Measurements from ENCODE around the gene SLC39A11.

SLC39A11 gene

GRCh38 chr17:72884066-72884465, 208.4 kb downstream of the SLC39A11 start:
- no peak for TF ChIP-seq CTCF (IDR thresholded peaks at IDR 0.05; ENCODE audit: low read depth, low read length)
- no peak for TF ChIP-seq EZH2phosphoT487 (IDR thresholded peaks at IDR 0.05; ENCODE audit: low read depth)
- Histone ChIP-seq H3K27me3 (ENCODE audit: low read depth, low read length) (no peaks in the 10 kb centered on the region), H3K27ac (ENCODE audit: low read length) (no peak overlapping the region), H3K9ac (ENCODE audit: low read length) (no peak overlapping the region), H3K79me2 (ENCODE audit: low read length) (no peaks in the 10 kb centered on the region), H2AFZ (ENCODE audit: low read depth, low read length) (no peak overlapping the region), H4K20me1 (ENCODE audit: insufficient read depth, low read length) (no peaks in the 10 kb centered on the region), H3K4me2 (ENCODE audit: low read length) (no peak overlapping the region), H3K36me3 (replicated peaks; ENCODE audit: low read depth, low read length) (peaks cover 19% of the 10 kb centered on the region), H3K9me3 (ENCODE audit: insufficient read depth, low read length) (peaks cover 18% of the 10 kb centered on the region), H3K4me3 (ENCODE audit: low read length) (no peak overlapping the region), H3K4me1 (ENCODE audit: low read length) (peaks cover 22% of the 10 kb centered on the region)

GRCh38 chr17:72883351-72883750, 209.1 kb downstream of the SLC39A11 start:
- TF ChIP-seq CTCF (IDR thresholded peaks at IDR 0.05; ENCODE audit: low read depth, low read length), result no peak
- TF ChIP-seq EZH2phosphoT487 (IDR thresholded peaks at IDR 0.05; ENCODE audit: low read depth), result no peak
- no peaks in the 10 kb centered on the region for H4K20me1 ChIP-seq (ENCODE audit: insufficient read depth, low read length)
- no peak overlapping the region for H2AFZ ChIP-seq (ENCODE audit: low read depth, low read length)
- H3K27ac ChIP-seq (ENCODE audit: low read length), result no peak overlapping the region
- H3K9ac ChIP-seq (ENCODE audit: low read length), result no peak overlapping the region
- H3K79me2 ChIP-seq (ENCODE audit: low read length), result no peaks in the 10 kb centered on the region
- peaks cover 18% of the 10 kb centered on the region for H3K4me1 ChIP-seq (ENCODE audit: low read length)
- H3K9me3 ChIP-seq (ENCODE audit: insufficient read depth, low read length), result peaks cover 22% of the 10 kb centered on the region
- H3K36me3 ChIP-seq (replicated peaks; ENCODE audit: low read depth, low read length), result peaks cover 23% of the 10 kb centered on the region
- H3K27me3 ChIP-seq (ENCODE audit: low read depth, low read length), result no peaks in the 10 kb centered on the region
- no peak overlapping the region for H3K4me3 ChIP-seq (ENCODE audit: low read length)
- H3K4me2 ChIP-seq (ENCODE audit: low read length), result no peak overlapping the region

- Histone ChIP-seq H3K9ac (ENCODE audit: low read length) (no peak overlapping the region), H2AFZ (ENCODE audit: low read depth, low read length) (no peak overlapping the region), H3K27me3 (ENCODE audit: low read depth, low read length) (no peaks in the 10 kb centered on the region), H3K36me3 (replicated peaks; ENCODE audit: low read depth, low read length) (peaks cover 26% of the 10 kb centered on the region), H3K4me1 (ENCODE audit: low read length) (peaks cover 9% of the 10 kb centered on the region), H4K20me1 (ENCODE audit: insufficient read depth, low read length) (no peaks in the 10 kb centered on the region), H3K9me3 (ENCODE audit: insufficient read depth, low read length) (peaks cover 22% of the 10 kb centered on the region), H3K79me2 (ENCODE audit: low read length) (no peaks in the 10 kb centered on the region), H3K4me3 (ENCODE audit: low read length) (no peak overlapping the region), H3K27ac (ENCODE audit: low read length) (no peak overlapping the region), H3K4me2 (ENCODE audit: low read length) (no peak overlapping the region)
- TF ChIP-seq EZH2phosphoT487 (IDR thresholded peaks at IDR 0.05; ENCODE audit: low read depth) (no peak), CTCF (IDR thresholded peaks at IDR 0.05; ENCODE audit: low read depth, low read length) (no peak)
Observed at GRCh38 chr17:72882426-72882825, 210.1 kb downstream of the SLC39A11 start.

GRCh38 chr17:72879877-72880276, 212.6 kb downstream of the SLC39A11 start:
- Histone ChIP-seq H3K4me2 (ENCODE audit: low read length) (no peak overlapping the region), H3K9me3 (ENCODE audit: insufficient read depth, low read length) (peaks cover 33% of the 10 kb centered on the region), H3K79me2 (ENCODE audit: low read length) (no peaks in the 10 kb centered on the region), H4K20me1 (ENCODE audit: insufficient read depth, low read length) (no peaks in the 10 kb centered on the region), H3K36me3 (replicated peaks; ENCODE audit: low read depth, low read length) (peaks cover 37% of the 10 kb centered on the region), H3K27me3 (ENCODE audit: low read depth, low read length) (no peaks in the 10 kb centered on the region), H3K9ac (ENCODE audit: low read length) (no peak overlapping the region), H3K4me1 (ENCODE audit: low read length) (no peaks in the 10 kb centered on the region), H3K4me3 (ENCODE audit: low read length) (no peak overlapping the region), H2AFZ (ENCODE audit: low read depth, low read length) (no peak overlapping the region), H3K27ac (ENCODE audit: low read length) (no peak overlapping the region)
- TF ChIP-seq EZH2phosphoT487 (IDR thresholded peaks at IDR 0.05; ENCODE audit: low read depth) (no peak), CTCF (IDR thresholded peaks at IDR 0.05; ENCODE audit: low read depth, low read length) (no peak)

Data from OCI-LY3 (cell line).